ENCODE data around the gene RARRES2.

- TF ChIP-seq CTCF (optimal IDR thresholded peaks at IDR 0.05 in 1 of 3, IDR thresholded peaks at IDR 0.05 in 1 of 3, conservative IDR thresholded peaks at IDR 0.05 in 1 of 3; ENCODE audit: extremely low read depth in 1 of 3, insufficient read depth in 2 of 3, low read length in 3 of 3) = no peak
- no peak for TF ChIP-seq EZH2 (IDR thresholded peaks at IDR 0.05; ENCODE audit: low read length)
Measured at GRCh38 chr7:150388709-150389531, 47.5 kb upstream of the RARRES2 start.
